SK-N-SH treated with all-trans-retinoic acid at 6 μM for 48 hours (cell line): ENCODE data around the gene ADRA2B.

Source experiments
- ARNTL ChIP-seq: fragments of 450-650 bp; formaldehyde crosslinking; IDR thresholded peaks from 2 replicates; pipeline ENCODE4 v1.5.0; 2020; ENCODE audit warnings: low read depth, mild to moderate bottlenecking, moderate library complexity, borderline replicate concordance
- ISL1 ChIP-seq: fragments of 250-450 bp; sonication (Bioruptor Pico); IDR thresholded peaks from 2 replicates; pipeline ENCODE4 v2.1.2; 2022; ENCODE audit warnings: mild to moderate bottlenecking, moderate library complexity
- OSR1 ChIP-seq: fragments of 250-450 bp; sonication (Bioruptor Pico); IDR thresholded peaks from 2 replicates; pipeline ENCODE4 v1.8.0; 2022; ENCODE audit warnings: moderate library complexity, mild to moderate bottlenecking, inconsistent platforms
- POU6F1 ChIP-seq: fragments of 250-450 bp; sonication (Bioruptor Pico); IDR thresholded peaks from 2 replicates; pipeline ENCODE4 v1.8.0; 2021; ENCODE audit warnings: low read depth, mild to moderate bottlenecking, moderate library complexity, borderline replicate concordance
- SNAI2 ChIP-seq: fragments of 250-450 bp; sonication (Bioruptor Pico); IDR thresholded peaks from 2 replicates; pipeline ENCODE4 v1.5.0; 2020; ENCODE audit warnings: mild to moderate bottlenecking, moderate library complexity
- ZFP3 ChIP-seq: fragments of 250-450 bp; sonication (Bioruptor Pico); IDR thresholded peaks from 2 replicates; pipeline ENCODE4 v1.5.0; 2020; ENCODE audit warnings: mild to moderate bottlenecking, moderate library complexity

- TF ChIP-seq ZFP3 (CRISPR knock-in tag) (no peak), OSR1 (CRISPR knock-in tag) (no peak), ARNTL (CRISPR knock-in tag) (no peak), ISL1 (no peak), POU6F1 (CRISPR knock-in tag) (no peak), SNAI2 (CRISPR knock-in tag) (no peak)
Measured at GRCh38 chr2:96145848-96146152, 29.4 kb upstream of the ADRA2B start.
